Hepatocyte (in vitro differentiated cells): ENCODE measurements around the gene GPC3. TPM values are rescaled to one million over a fixed set of nuclear protein-coding genes. Genes with fewer than 3 reads are reported as not detected.
"Not testable (repeated sequence)": the region's sequence is repeated elsewhere in the genome, so short reads cannot be mapped to it uniquely, and the experiment has no call there.

Experiments
- DNase-seq: peaks from one replicate; pipeline ENCODE4 v3.0.0-alpha.2; 2016; ENCODE audit warnings: low spot score
- H2AFZ ChIP-seq: fragments of 200-600 bp; sonication (generic); 2 replicates; pipeline ENCODE4 v1.6.0; 2016; ENCODE audit warnings: antibody characterized with exemption, mild to moderate bottlenecking
- H3K27ac ChIP-seq: fragments of 200-600 bp; sonication (generic); 2 replicates; pipeline ENCODE4 v1.5.1; 2016; ENCODE audit warnings: mild to moderate bottlenecking
- H3K27me3 ChIP-seq: fragments of 200-600 bp; sonication (generic); 2 replicates; pipeline ENCODE4 v1.6.1; 2016
- H3K36me3 ChIP-seq: fragments of 200-600 bp; sonication (generic); replicated peaks from 2 replicates; pipeline ENCODE4 v1.5.1; 2016; ENCODE audit warnings: low read depth; ENCODE audit not compliant: insufficient read depth
- H3K4me1 ChIP-seq: fragments of 200-600 bp; sonication (generic); 2 replicates; pipeline ENCODE4 v1.5.1; 2016; ENCODE audit warnings: mild to moderate bottlenecking, moderate library complexity; ENCODE audit not compliant: insufficient read depth
- H3K4me2 ChIP-seq: fragments of 200-600 bp; sonication (generic); 2 replicates; pipeline ENCODE4 v1.6.0; 2016
- H3K4me3 ChIP-seq: fragments of 200-600 bp; sonication (generic); 2 replicates; pipeline ENCODE4 v1.5.1; 2016; ENCODE audit warnings: mild to moderate bottlenecking
- H3K79me2 ChIP-seq: fragments of 200-600 bp; sonication (generic); 2 replicates; pipeline ENCODE4 v1.6.0; 2017; ENCODE audit warnings: mild to moderate bottlenecking
- H3K9me2 ChIP-seq: fragments of 200-600 bp; sonication (generic); replicated peaks from 2 replicates; pipeline ENCODE4 v1.6.0; 2017; ENCODE audit warnings: mild to moderate bottlenecking; ENCODE audit not compliant: insufficient read depth
- H3K9me3 ChIP-seq: fragments of 200-600 bp; sonication (generic); 2 replicates; pipeline ENCODE4 v1.5.1; 2016; ENCODE audit warnings: low read depth, mild to moderate bottlenecking
- H4K20me1 ChIP-seq: fragments of 200-600 bp; sonication (generic); 2 replicates; pipeline ENCODE4 v1.6.0; 2016; ENCODE audit warnings: mild to moderate bottlenecking; ENCODE audit not compliant: insufficient read depth, poor library complexity, severe bottlenecking
- EZH2 ChIP-seq: fragments of 200-600 bp; sonication (generic); IDR thresholded peaks from 2 replicates; pipeline ENCODE4 v1.6.1; 2016; ENCODE audit warnings: antibody characterized with exemption, mild to moderate bottlenecking, borderline replicate concordance
- EZH2phosphoT487 ChIP-seq: fragments of 200-600 bp; sonication (generic); IDR thresholded peaks from one replicate; pipeline ENCODE4 v1.6.1; 2018; ENCODE audit warnings: antibody characterized with exemption, mild to moderate bottlenecking, low read depth, moderate library complexity; ENCODE audit not compliant: unreplicated experiment, severe bottlenecking
- WGBS: methylation state at CpG from one replicate; pipeline ENCODE4 v1.1.6; 2016; ENCODE audit warnings: low lambda C conversion rate; ENCODE audit errors: missing lambda C conversion rate; 5-methylcytosine and 5-hydroxymethylcytosine counted together
- polyA plus RNA-seq: library from polyadenylated mRNA; unstranded; fragments of >200 nt; fragmentation: Nextera tagmentation; extraction: Ambion mirVana; gene quantifications from 2 replicates; pipeline ENCODE4 v1.2.1, GENCODE V29; 2016
- total RNA-seq: library from RNA; depleted of rRNA; stranded (reverse); fragments of >200 nt; gene quantifications from 2 replicates; pipeline ENCODE4 v1.2.3, GENCODE V29; 2014
- TF ChIP-seq, protein P1 (sequence below): fragments of 200-600 bp; sonication (generic); IDR thresholded peaks from 2 replicates; pipeline ENCODE4 v1.5.1; 2016; ENCODE audit warnings: antibody characterized with exemption, mild to moderate bottlenecking; ENCODE audit not compliant: poor library complexity

GPC3 gene
- total and polyA plus RNA-seq, 2 experiments from 2014 or later = 789 to 860 TPM

- DNase-seq = peak; percentile 16
- Histone ChIP-seq H3K4me1 (no peaks in the 10 kb centered on the region), H3K4me2 (no peak overlapping the region), H3K4me3 (no peak overlapping the region), H2AFZ (no peak overlapping the region), H3K9me3 (no peaks in the 10 kb centered on the region), H3K27ac (no peak overlapping the region), H3K79me2 (no peaks in the 10 kb centered on the region), H3K36me3 (no peaks in the 10 kb centered on the region), H3K27me3 (no peaks in the 10 kb centered on the region), H4K20me1 (no peaks in the 10 kb centered on the region), H3K9me2 (no peaks in the 10 kb centered on the region)
- TF ChIP-seq, protein P1, sequence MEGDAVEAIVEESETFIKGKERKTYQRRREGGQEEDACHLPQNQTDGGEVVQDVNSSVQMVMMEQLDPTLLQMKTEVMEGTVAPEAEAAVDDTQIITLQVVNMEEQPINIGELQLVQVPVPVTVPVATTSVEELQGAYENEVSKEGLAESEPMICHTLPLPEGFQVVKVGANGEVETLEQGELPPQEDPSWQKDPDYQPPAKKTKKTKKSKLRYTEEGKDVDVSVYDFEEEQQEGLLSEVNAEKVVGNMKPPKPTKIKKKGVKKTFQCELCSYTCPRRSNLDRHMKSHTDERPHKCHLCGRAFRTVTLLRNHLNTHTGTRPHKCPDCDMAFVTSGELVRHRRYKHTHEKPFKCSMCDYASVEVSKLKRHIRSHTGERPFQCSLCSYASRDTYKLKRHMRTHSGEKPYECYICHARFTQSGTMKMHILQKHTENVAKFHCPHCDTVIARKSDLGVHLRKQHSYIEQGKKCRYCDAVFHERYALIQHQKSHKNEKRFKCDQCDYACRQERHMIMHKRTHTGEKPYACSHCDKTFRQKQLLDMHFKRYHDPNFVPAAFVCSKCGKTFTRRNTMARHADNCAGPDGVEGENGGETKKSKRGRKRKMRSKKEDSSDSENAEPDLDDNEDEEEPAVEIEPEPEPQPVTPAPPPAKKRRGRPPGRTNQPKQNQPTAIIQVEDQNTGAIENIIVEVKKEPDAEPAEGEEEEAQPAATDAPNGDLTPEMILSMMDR = peak; percentile 35
- TF ChIP-seq EZH2 = no peak
- TF ChIP-seq EZH2phosphoT487 = no peak
- WGBS = 57% methylated on average over 2 of the region's 2 CpGs
These were observed 35.5 kb upstream of the GPC3 start for GRCh38 chrX:134020910-134021309.

DNA sequence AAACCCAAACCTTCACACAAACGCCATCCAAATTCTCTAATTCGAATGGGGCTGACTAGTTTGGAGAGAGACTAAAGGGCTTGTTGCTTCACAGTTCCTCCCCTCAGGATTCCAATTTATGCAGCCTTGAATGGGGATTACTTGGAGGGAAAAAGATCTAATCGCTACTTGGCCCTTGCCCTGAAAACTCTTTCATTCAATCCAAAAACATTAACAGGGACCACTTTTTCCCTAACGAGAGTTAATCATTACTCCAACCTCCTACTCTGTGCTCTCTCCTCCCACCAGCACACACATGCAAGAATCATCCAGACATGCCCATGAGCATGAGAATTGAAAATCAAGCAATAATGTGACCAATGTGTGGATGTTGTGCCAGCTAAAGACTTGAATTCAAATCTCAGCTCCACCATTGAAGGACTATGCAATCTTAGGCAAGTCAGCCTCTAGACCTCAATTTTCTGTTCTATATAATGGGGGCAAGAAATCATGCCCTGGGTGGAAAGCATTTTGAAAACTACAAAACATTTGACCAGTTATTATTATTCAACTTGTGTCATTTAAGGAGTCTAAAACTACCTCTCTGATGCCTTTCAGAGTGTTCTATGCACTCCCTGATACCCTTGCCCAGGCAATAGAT is 34.3 kb upstream of the GPC3 start:
- Histone ChIP-seq H3K27me3 (no peaks in the 10 kb centered on the region), H2AFZ (no peak overlapping the region), H3K27ac (no peak overlapping the region), H3K4me3 (no peak overlapping the region), H3K9me2 (no peaks in the 10 kb centered on the region), H3K4me1 (no peaks in the 10 kb centered on the region), H3K36me3 (no peaks in the 10 kb centered on the region), H4K20me1 (no peaks in the 10 kb centered on the region), H3K79me2 (no peaks in the 10 kb centered on the region), H3K9me3 (no peaks in the 10 kb centered on the region), H3K4me2 (no peak overlapping the region)
- 64% methylated on average over 4 of the region's 4 CpGs for WGBS
- DNase-seq = no peak
- TF ChIP-seq EZH2phosphoT487 = no peak
- no peak for TF ChIP-seq EZH2
- TF ChIP-seq, protein P1 = no peak

GRCh38 chrX:134016309-134016708 is 30.9 kb upstream of the GPC3 start:
- not testable (repeated sequence) for DNase-seq, H3K9me3 ChIP-seq
- WGBS = 76% methylated on average over 1 of the region's 1 CpG

DNA sequence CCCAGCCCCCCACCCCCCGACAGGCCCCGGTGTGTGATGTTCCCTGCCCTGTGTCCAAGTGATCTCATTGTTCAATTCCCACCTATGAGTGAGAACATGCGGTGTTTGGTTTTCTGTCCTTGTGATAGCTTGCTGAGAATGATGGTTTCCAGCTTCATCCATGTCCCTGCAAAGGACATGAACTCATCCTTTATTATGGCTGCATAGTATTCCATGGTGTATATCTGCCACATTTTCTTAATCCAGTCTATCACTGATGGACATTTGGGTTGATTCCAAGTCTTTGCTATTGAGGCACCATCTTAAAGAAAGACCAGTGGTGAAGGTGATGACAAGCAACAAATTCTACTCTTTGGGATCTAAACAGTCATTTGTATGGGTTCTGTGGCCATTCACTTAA is 30.1 kb upstream of the GPC3 start:
- not testable (repeated sequence) for H3K27me3 ChIP-seq, H3K27ac ChIP-seq, H3K36me3 ChIP-seq, H3K4me3 ChIP-seq, H3K9me2 ChIP-seq, H3K4me1 ChIP-seq, H3K9me3 ChIP-seq, H4K20me1 ChIP-seq, H2AFZ ChIP-seq, DNase-seq, H3K79me2 ChIP-seq, H3K4me2 ChIP-seq
- 90% methylated on average over 2 of the region's 3 CpGs for WGBS

More at GRCh38 chrX:134016309-134016708, 30.9 kb upstream of the GPC3 start:
- H3K4me3 ChIP-seq, H3K36me3 ChIP-seq, H2AFZ ChIP-seq, H3K79me2 ChIP-seq, H4K20me1 ChIP-seq, H3K9me2 ChIP-seq, H3K4me1 ChIP-seq, H3K4me2 ChIP-seq, H3K27ac ChIP-seq, H3K27me3 ChIP-seq: not testable (repeated sequence)
